Bronchial epithelial cell (primary cell): ENCODE results near the gene PKNOX2. TPM values are rescaled to one million over a fixed set of nuclear protein-coding genes. Genes with fewer than 3 reads are reported as not detected.

ENCODE experiments used
- DNase-seq: peaks from one replicate; pipeline ENCODE4 v3.0.0-alpha.2; 2010; ENCODE audit warnings: low read depth
- FAIRE-seq: peaks from 2 replicates; lab custom pipeline; 2011; peaks lifted over from hg19 to GRCh38; lab: Jason Lieb, UNC
- H3K27me3 ChIP-seq: 2 replicates; pipeline ENCODE4 v1.5.1; 2011; ENCODE audit warnings: low read length; ENCODE audit not compliant: control insufficient read depth, insufficient read depth
- H3K36me3 ChIP-seq: 2 replicates; pipeline ENCODE4 v1.5.1; 2011; ENCODE audit warnings: low read length; ENCODE audit not compliant: control insufficient read depth, insufficient read depth
- H3K4me3 ChIP-seq: 2 replicates; pipeline ENCODE4 v1.5.1; 2011; ENCODE audit warnings: mild to moderate bottlenecking, low read depth, low read length, control low read depth
- CTCF ChIP-seq: IDR thresholded peaks from 2 replicates; pipeline ENCODE4 v1.5.1; 2011; ENCODE audit warnings: mild to moderate bottlenecking, moderate library complexity, low read length, control low read depth, inconsistent platforms; ENCODE audit not compliant: insufficient read depth, severe bottlenecking
- total RNA-seq: library from RNA; depleted of rRNA; stranded (reverse); fragments of >200 nt; gene quantifications from 2 replicates; pipeline ENCODE4 v1.2.1, GENCODE V29; 2014

PKNOX2 gene
- total RNA-seq, 1 donor from 2014 or later: not detected

GRCh38 chr11:125241104-125241503 is 76.6 kb downstream of the PKNOX2 start:
- H3K4me3 ChIP-seq: no peak overlapping the region
- H3K36me3 ChIP-seq: no peaks in the 10 kb centered on the region
- FAIRE-seq (no peak), DNase-seq (no peak)
- H3K27me3 ChIP-seq: no peaks in the 10 kb centered on the region
- no peak for TF ChIP-seq CTCF

GRCh38 chr11:125242141-125242775 is 77.7 kb downstream of the PKNOX2 start:
- TF ChIP-seq CTCF: no peak
- DNase-seq (no peak), FAIRE-seq (no peak)
- H3K4me3 ChIP-seq: no peak overlapping the region
- H3K36me3 ChIP-seq: no peaks in the 10 kb centered on the region
- no peaks in the 10 kb centered on the region for H3K27me3 ChIP-seq

- H3K27me3 ChIP-seq: no peaks in the 10 kb centered on the region
- DNase-seq (no peak), FAIRE-seq (no peak)
- H3K36me3 ChIP-seq: no peaks in the 10 kb centered on the region
- H3K4me3 ChIP-seq: no peak overlapping the region
- no peak for TF ChIP-seq CTCF
Measured at GRCh38 chr11:125244166-125244565, 79.6 kb downstream of the PKNOX2 start.

DNA sequence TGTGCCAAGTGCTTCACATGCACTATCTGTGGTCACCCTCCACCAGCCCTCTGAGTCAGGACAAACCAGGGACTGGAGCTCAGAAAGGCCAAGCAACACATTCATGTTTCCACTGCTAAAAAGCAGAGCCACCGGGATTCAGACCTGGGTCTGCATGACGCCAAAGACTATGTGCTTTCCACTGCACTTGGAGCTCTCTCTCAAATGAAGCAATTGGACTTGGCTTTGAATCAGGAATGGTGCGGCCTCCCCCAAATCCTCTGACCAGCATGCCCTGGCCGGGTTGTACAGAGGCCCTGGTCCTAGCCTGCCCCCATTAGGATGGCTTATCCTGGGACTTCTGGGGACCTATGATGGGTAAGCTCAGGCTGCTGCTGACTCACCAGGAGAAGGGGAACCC is 80.7 kb downstream of the PKNOX2 start:
- no peak overlapping the region for H3K4me3 ChIP-seq
- no peak for FAIRE-seq
- H3K27me3 ChIP-seq: no peaks in the 10 kb centered on the region

GRCh38 chr11:125247431-125247830 is 82.9 kb downstream of the PKNOX2 start:
- FAIRE-seq: no peak
- H3K27me3 ChIP-seq: no peaks in the 10 kb centered on the region

More for the DNA sequence above, 80.7 kb downstream of the PKNOX2 start:
- TF ChIP-seq CTCF: no peak
- DNase-seq: no peak
- no peaks in the 10 kb centered on the region for H3K36me3 ChIP-seq

More at GRCh38 chr11:125247431-125247830, 82.9 kb downstream of the PKNOX2 start:
- no peak for TF ChIP-seq CTCF
- no peak for DNase-seq
- Histone ChIP-seq H3K36me3 (no peaks in the 10 kb centered on the region), H3K4me3 (no peak overlapping the region)
